Measurements from ENCODE around the gene LRP1. TPM values are rescaled to one million over a fixed set of nuclear protein-coding genes. Genes with fewer than 3 reads are reported as not detected.

LRP1 gene
- total RNA-seq, 1 experiment from 2014 or later, result 58.6 TPM

- Histone ChIP-seq H3K9me3 (replicated peaks) (no peaks in the 10 kb centered on the region), H3K4me3 (no peak overlapping the region), H3K36me3 (no peaks in the 10 kb centered on the region), H3K27me3 (peaks cover 2% of the 10 kb centered on the region), H3K27ac (no peak overlapping the region; the same call in 1 of the 2 replicates), H3K4me1 (peaks cover 42% of the 10 kb centered on the region)
- peak in 1 of 2 experiments; percentile 87 for DNase-seq
These were observed 3.8 kb downstream of the LRP1 start for GRCh38 chr12:57131896-57132744.

GRCh38 chr12:57133013-57133569 is 4.8 kb downstream of the LRP1 start:
- H3K27me3 ChIP-seq, result no peaks in the 10 kb centered on the region
- no peak overlapping the region for H3K4me3 ChIP-seq
- H3K4me1 ChIP-seq, result peaks cover 40% of the 10 kb centered on the region
- no peaks in the 10 kb centered on the region for H3K9me3 ChIP-seq (replicated peaks)
- H3K36me3 ChIP-seq, result no peaks in the 10 kb centered on the region
- DNase-seq, result peak in 1 of 2 experiments; percentile 74
- H3K27ac ChIP-seq, result peak overlapping the region; percentile 23

- DNase-seq, result no peak
- no peak overlapping the region for H3K4me3 ChIP-seq
- no peak overlapping the region for H3K27ac ChIP-seq
- peaks cover 43% of the 10 kb centered on the region for H3K4me1 ChIP-seq
- H3K9me3 ChIP-seq (replicated peaks), result no peaks in the 10 kb centered on the region
- H3K36me3 ChIP-seq, result no peaks in the 10 kb centered on the region
- no peaks in the 10 kb centered on the region for H3K27me3 ChIP-seq
These were observed 5.6 kb downstream of the LRP1 start for GRCh38 chr12:57133916-57134315.

GRCh38 chr12:57134949-57135348 is 6.7 kb downstream of the LRP1 start:
- Histone ChIP-seq H3K4me3 (no peak overlapping the region), H3K27me3 (no peaks in the 10 kb centered on the region), H3K4me1 (peaks cover 36% of the 10 kb centered on the region), H3K27ac (no peak overlapping the region), H3K9me3 (replicated peaks) (no peaks in the 10 kb centered on the region), H3K36me3 (peaks cover 9% of the 10 kb centered on the region)
- no peak for DNase-seq

- no peak overlapping the region for H3K27ac ChIP-seq
- no peaks in the 10 kb centered on the region for H3K27me3 ChIP-seq
- peaks cover 35% of the 10 kb centered on the region for H3K4me1 ChIP-seq
- peak; percentile 79 to 80 for DNase-seq
- no peak overlapping the region for H3K4me3 ChIP-seq
- no peaks in the 10 kb centered on the region for H3K9me3 ChIP-seq (replicated peaks)
- peaks cover 13% of the 10 kb centered on the region for H3K36me3 ChIP-seq
These were observed 7.4 kb downstream of the LRP1 start for GRCh38 chr12:57135527-57136326.

GRCh38 chr12:57138526-57139272 is 10.4 kb downstream of the LRP1 start:
- no peaks in the 10 kb centered on the region for H3K27me3 ChIP-seq
- no peak overlapping the region for H3K4me3 ChIP-seq
- no peaks in the 10 kb centered on the region for H3K9me3 ChIP-seq (replicated peaks)
- peaks cover 25% of the 10 kb centered on the region for H3K36me3 ChIP-seq
- H3K27ac ChIP-seq, result no peak overlapping the region
- peaks cover 13% of the 10 kb centered on the region for H3K4me1 ChIP-seq
- DNase-seq, result peak; percentile 71 to 78

- Histone ChIP-seq H3K36me3 (peaks cover 36% of the 10 kb centered on the region), H3K4me1 (peaks cover 11% of the 10 kb centered on the region), H3K27ac (no peak overlapping the region), H3K9me3 (replicated peaks) (no peaks in the 10 kb centered on the region), H3K27me3 (no peaks in the 10 kb centered on the region), H3K4me3 (no peak overlapping the region)
- no peak for DNase-seq
These were observed 11.7 kb downstream of the LRP1 start for GRCh38 chr12:57139796-57140649.

GRCh38 chr12:57141249-57141648 is 13.0 kb downstream of the LRP1 start:
- no peaks in the 10 kb centered on the region for H3K27me3 ChIP-seq
- H3K27ac ChIP-seq, result no peak overlapping the region
- DNase-seq, result no peak
- H3K36me3 ChIP-seq, result peaks cover 47% of the 10 kb centered on the region
- H3K4me3 ChIP-seq, result no peak overlapping the region
- no peaks in the 10 kb centered on the region for H3K9me3 ChIP-seq (replicated peaks)
- peaks cover 3% of the 10 kb centered on the region; the same call in 1 of the 2 replicates for H3K4me1 ChIP-seq

- no peaks in the 10 kb centered on the region for H3K27me3 ChIP-seq
- H3K4me1 ChIP-seq, result peaks cover 3% of the 10 kb centered on the region; the same call in 1 of the 2 replicates
- no peak overlapping the region for H3K4me3 ChIP-seq
- no peaks in the 10 kb centered on the region for H3K9me3 ChIP-seq (replicated peaks)
- H3K36me3 ChIP-seq, result peaks cover 51% of the 10 kb centered on the region
- no peak for DNase-seq
- no peak overlapping the region for H3K27ac ChIP-seq
These were observed 13.8 kb downstream of the LRP1 start for GRCh38 chr12:57142121-57142520.

GRCh38 chr12:57142727-57143126 is 14.4 kb downstream of the LRP1 start:
- Histone ChIP-seq H3K27me3 (no peaks in the 10 kb centered on the region), H3K27ac (no peak overlapping the region), H3K4me1 (peaks cover 7% of the 10 kb centered on the region; the same call in 1 of the 2 replicates), H3K4me3 (no peak overlapping the region), H3K9me3 (replicated peaks) (no peaks in the 10 kb centered on the region), H3K36me3 (peaks cover 51% of the 10 kb centered on the region)
- no peak for DNase-seq

GRCh38 chr12:57143454-57143853 is 15.2 kb downstream of the LRP1 start:
- H3K4me3 ChIP-seq, result no peak overlapping the region
- no peaks in the 10 kb centered on the region for H3K27me3 ChIP-seq
- H3K4me1 ChIP-seq, result peaks cover 8% of the 10 kb centered on the region; the same call in 1 of the 2 replicates
- no peak overlapping the region for H3K27ac ChIP-seq
- no peaks in the 10 kb centered on the region for H3K9me3 ChIP-seq (replicated peaks)
- no peak for DNase-seq
- peaks cover 53% of the 10 kb centered on the region for H3K36me3 ChIP-seq

- Histone ChIP-seq H3K27me3 (no peaks in the 10 kb centered on the region), H3K4me1 (peaks cover 6% of the 10 kb centered on the region; the same call in 1 of the 2 replicates), H3K27ac (no peak overlapping the region), H3K4me3 (no peak overlapping the region), H3K36me3 (peaks cover 44% of the 10 kb centered on the region), H3K9me3 (replicated peaks) (no peaks in the 10 kb centered on the region)
- peak in 1 of 2 experiments; percentile 57 for DNase-seq
These were observed 17.3 kb downstream of the LRP1 start for GRCh38 chr12:57145460-57146059.

GRCh38 chr12:57146092-57146491 is 17.8 kb downstream of the LRP1 start:
- DNase-seq, result no peak
- peaks cover 44% of the 10 kb centered on the region for H3K36me3 ChIP-seq
- no peaks in the 10 kb centered on the region for H3K27me3 ChIP-seq
- peaks cover 6% of the 10 kb centered on the region; the same call in 1 of the 2 replicates for H3K4me1 ChIP-seq
- no peak overlapping the region for H3K4me3 ChIP-seq
- no peaks in the 10 kb centered on the region for H3K9me3 ChIP-seq (replicated peaks)
- no peak overlapping the region for H3K27ac ChIP-seq
